ENCODE results near the gene NDST4. TPM values are rescaled to one million over a fixed set of nuclear protein-coding genes. Genes with fewer than 3 reads are reported as not detected.

Gene NDST4
- total and polyA plus RNA-seq, 2 of the 4 experiments (the other 2 are of a cell fraction), result not detected

GRCh38 chr4:115058533-115058932 lies 54.9 kb downstream of the NDST4 start:
- H3K14ac ChIP-seq (replicated peaks; ENCODE audit: low read depth, low read length), result no peak overlapping the region

More at GRCh38 chr4:115058533-115058932, 54.9 kb downstream of the NDST4 start:
- Histone ChIP-seq H3K23ac (ENCODE audit: low read depth, low read length) (no peak overlapping the region), H2AK5ac (ENCODE audit: low read depth, low read length) (no peak overlapping the region), H3K79me1 (ENCODE audit: low read depth in 1 of 2, low read length in 2 of 2) (no peaks in the 10 kb centered on the region), H2AFZ (replicated peaks; ENCODE audit: low read length, poor library complexity) (no peak overlapping the region), H3K4me1 (ENCODE audit: control insufficient read depth, insufficient read depth, low read length) (no peaks in the 10 kb centered on the region), H2BK120ac (ENCODE audit: low read depth, low read length) (no peak overlapping the region), H3K36me3 (ENCODE audit: control insufficient read depth, insufficient read depth, low read length) (no peaks in the 10 kb centered on the region), H3K4ac (ENCODE audit: low read depth, low read length) (no peak overlapping the region), H4K20me1 (ENCODE audit: insufficient read depth, low read length) (no peaks in the 10 kb centered on the region), H3K9ac (ENCODE audit: low read depth, low read length) (no peak overlapping the region), H2BK15ac (ENCODE audit: low read depth, low read length) (no peak overlapping the region), H3K9me1 (ENCODE audit: insufficient read depth, low read length) (no peaks in the 10 kb centered on the region), H4K5ac (ENCODE audit: low read depth, low read length) (no peak overlapping the region), H4K91ac (ENCODE audit: insufficient read depth, low read depth, low read length) (no peak overlapping the region), H2BK20ac (ENCODE audit: low read depth, low read length) (no peak overlapping the region), H4K8ac (ENCODE audit: low read depth in 2 of 2, low read length in 2 of 2) (no peak overlapping the region), H3K27me3 (ENCODE audit: control insufficient read depth, insufficient read depth, low read length) (no peaks in the 10 kb centered on the region), H3K4me2 (ENCODE audit: low read depth, low read length) (no peak overlapping the region), H3K9me3 (ENCODE audit: control insufficient read depth, insufficient read depth, low read length) (no peaks in the 10 kb centered on the region), H2AK9ac (replicated peaks; ENCODE audit: low read depth, low read length, poor library complexity) (no peak overlapping the region), H3K27ac (ENCODE audit: insufficient read depth, low read length) (no peak overlapping the region), H3K56ac (ENCODE audit: extremely low read depth, insufficient read depth, low read length) (no peak overlapping the region), H3K18ac (ENCODE audit: low read depth, low read length) (no peak overlapping the region), H3K4me3 (ENCODE audit: insufficient read depth, low read depth, low read length) (no peak overlapping the region), H2BK5ac (ENCODE audit: low read depth, low read length, poor library complexity, severe bottlenecking) (no peak overlapping the region)
- TF ChIP-seq POLR2A (IDR thresholded peaks at IDR 0.05; ENCODE audit: low read depth, low read length) (no peak), CEBPB (IDR thresholded peaks at IDR 0.05; ENCODE audit: low read depth, low read length) (no peak), MAFK (IDR thresholded peaks at IDR 0.05; ENCODE audit: low read depth, low read length) (no peak), RAD21 (IDR thresholded peaks at IDR 0.05; ENCODE audit: low read length) (no peak), CTCF (conservative IDR thresholded peaks at IDR 0.05; ENCODE audit: low read depth, low read length) (no peak), BHLHE40 (IDR thresholded peaks at IDR 0.05; ENCODE audit: low read depth, low read length) (no peak), MXI1 (IDR thresholded peaks at IDR 0.05; ENCODE audit: borderline replicate concordance, low read depth, low read length) (no peak)
- CTCF ChIA-PET, result no interaction called here
- no TSS peak for BruUV-seq (replicated peaks)
- POLR2A ChIA-PET (ENCODE audit: unreplicated experiment), result no interaction called here
- no CpG with 5 or more reads among the region's 1 CpG for WGBS, 2 experiments (ENCODE audit: extremely low coverage in 2 of 2, insufficient read length in 1 of 2)
- no peak for ATAC-seq (ENCODE audit: low read depth)
- no peak for DNase-seq
- in situ Hi-C loops (cut with MboI; ENCODE audit: low sequenced_read_pairs) (no loop called here), dilution Hi-C loops (cut with HindIII; ENCODE audit: low sequenced_read_pairs, unreplicated experiment) (no loop called here), intact Hi-C loops (cut with micrococcal nuclease) (no loop called here)
